ENCODE measurements around the gene CNDP1. TPM values are rescaled to one million over a fixed set of nuclear protein-coding genes. Genes with fewer than 3 reads are reported as not detected.

CNDP1 gene
- polyA plus RNA-seq, 1 donor from 2014 or later: 2.1 TPM

DNA sequence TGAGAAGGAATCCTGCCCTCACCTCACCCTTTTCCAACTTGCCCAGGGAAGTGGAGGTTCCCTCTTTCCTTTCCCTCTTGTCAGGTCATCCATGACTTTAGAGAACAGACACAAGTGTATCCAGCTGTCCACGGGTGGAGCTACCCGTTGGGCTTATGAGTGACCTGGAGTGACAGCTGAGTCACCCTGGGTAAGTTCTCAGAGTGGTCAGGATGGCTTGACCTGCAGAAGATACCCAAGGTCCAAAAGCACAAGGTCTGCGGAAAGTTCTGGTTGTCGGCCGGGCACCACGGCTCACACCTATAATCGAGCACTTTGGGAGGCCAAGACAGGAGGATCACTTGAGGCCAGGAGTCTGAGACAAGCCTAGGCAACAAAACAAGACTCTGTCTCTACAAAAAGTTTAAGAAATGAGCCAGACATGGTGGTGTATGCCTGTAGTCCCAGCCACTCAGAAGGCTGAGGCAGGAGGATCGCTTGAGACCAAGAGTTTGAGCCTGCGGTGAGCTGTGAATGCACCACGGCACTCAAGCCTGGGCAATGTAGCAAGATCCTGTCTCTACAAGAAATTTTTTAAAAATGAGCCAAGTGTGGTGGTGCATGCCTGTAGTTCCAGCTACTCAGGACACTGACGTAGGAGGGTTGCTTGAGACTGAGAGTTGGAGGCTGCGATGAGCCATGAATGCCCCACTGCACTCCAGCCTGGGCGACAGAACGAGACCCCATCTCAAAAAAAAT lies 14.0 kb upstream of the CNDP1 start:
- Histone ChIP-seq H3K9me3 (ENCODE audit: low read length) (no peaks in the 10 kb centered on the region), H4K20me1 (ENCODE audit: insufficient read depth) (no peaks in the 10 kb centered on the region), H3F3A (ENCODE audit: insufficient read depth, low read length, poor library complexity, severe bottlenecking) (no peaks in the 10 kb centered on the region), H3K36me3 (ENCODE audit: insufficient read depth, low read length) (no peaks in the 10 kb centered on the region), H3K27ac (ENCODE audit: low read length) (no peak overlapping the region), H3K4me2 (ENCODE audit: low read length) (no peak overlapping the region), H2AFZ (ENCODE audit: low read depth, low read length) (no peak overlapping the region), H3K4me3 (ENCODE audit: low read length) (no peak overlapping the region), H3K79me2 (replicated peaks; ENCODE audit: insufficient read depth, low read length) (no peaks in the 10 kb centered on the region), H3K9me2 (ENCODE audit: insufficient read depth, low read length) (no peaks in the 10 kb centered on the region), H3K27me3 (ENCODE audit: insufficient read depth, low read depth, low read length) (no peaks in the 10 kb centered on the region), H3K9ac (ENCODE audit: low read length) (no peak overlapping the region)
- TF ChIP-seq MXI1 (conservative IDR thresholded peaks at IDR 0.05; ENCODE audit: poor library complexity, severe bottlenecking) (no peak), POLR2AphosphoS5 (IDR thresholded peaks at IDR 0.05) (no peak), SMC3 (conservative IDR thresholded peaks at IDR 0.05; ENCODE audit: poor library complexity) (no peak), EZH2 (IDR thresholded peaks at IDR 0.05; ENCODE audit: borderline replicate concordance, insufficient read depth, low read length, poor library complexity, severe bottlenecking) (no peak), RAD21 (conservative IDR thresholded peaks at IDR 0.05) (no peak), TAF1 (IDR thresholded peaks at IDR 0.05; ENCODE audit: low read depth) (no peak), EP300 (conservative IDR thresholded peaks at IDR 0.05; ENCODE audit: poor library complexity, severe bottlenecking) (no peak)
- TF ChIP-seq, protein P1, sequence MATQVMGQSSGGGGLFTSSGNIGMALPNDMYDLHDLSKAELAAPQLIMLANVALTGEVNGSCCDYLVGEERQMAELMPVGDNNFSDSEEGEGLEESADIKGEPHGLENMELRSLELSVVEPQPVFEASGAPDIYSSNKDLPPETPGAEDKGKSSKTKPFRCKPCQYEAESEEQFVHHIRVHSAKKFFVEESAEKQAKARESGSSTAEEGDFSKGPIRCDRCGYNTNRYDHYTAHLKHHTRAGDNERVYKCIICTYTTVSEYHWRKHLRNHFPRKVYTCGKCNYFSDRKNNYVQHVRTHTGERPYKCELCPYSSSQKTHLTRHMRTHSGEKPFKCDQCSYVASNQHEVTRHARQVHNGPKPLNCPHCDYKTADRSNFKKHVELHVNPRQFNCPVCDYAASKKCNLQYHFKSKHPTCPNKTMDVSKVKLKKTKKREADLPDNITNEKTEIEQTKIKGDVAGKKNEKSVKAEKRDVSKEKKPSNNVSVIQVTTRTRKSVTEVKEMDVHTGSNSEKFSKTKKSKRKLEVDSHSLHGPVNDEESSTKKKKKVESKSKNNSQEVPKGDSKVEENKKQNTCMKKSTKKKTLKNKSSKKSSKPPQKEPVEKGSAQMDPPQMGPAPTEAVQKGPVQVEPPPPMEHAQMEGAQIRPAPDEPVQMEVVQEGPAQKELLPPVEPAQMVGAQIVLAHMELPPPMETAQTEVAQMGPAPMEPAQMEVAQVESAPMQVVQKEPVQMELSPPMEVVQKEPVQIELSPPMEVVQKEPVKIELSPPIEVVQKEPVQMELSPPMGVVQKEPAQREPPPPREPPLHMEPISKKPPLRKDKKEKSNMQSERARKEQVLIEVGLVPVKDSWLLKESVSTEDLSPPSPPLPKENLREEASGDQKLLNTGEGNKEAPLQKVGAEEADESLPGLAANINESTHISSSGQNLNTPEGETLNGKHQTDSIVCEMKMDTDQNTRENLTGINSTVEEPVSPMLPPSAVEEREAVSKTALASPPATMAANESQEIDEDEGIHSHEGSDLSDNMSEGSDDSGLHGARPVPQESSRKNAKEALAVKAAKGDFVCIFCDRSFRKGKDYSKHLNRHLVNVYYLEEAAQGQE (IDR thresholded peaks at IDR 0.05; ENCODE audit: borderline replicate concordance): no peak
- TF ChIP-seq, protein P2, sequence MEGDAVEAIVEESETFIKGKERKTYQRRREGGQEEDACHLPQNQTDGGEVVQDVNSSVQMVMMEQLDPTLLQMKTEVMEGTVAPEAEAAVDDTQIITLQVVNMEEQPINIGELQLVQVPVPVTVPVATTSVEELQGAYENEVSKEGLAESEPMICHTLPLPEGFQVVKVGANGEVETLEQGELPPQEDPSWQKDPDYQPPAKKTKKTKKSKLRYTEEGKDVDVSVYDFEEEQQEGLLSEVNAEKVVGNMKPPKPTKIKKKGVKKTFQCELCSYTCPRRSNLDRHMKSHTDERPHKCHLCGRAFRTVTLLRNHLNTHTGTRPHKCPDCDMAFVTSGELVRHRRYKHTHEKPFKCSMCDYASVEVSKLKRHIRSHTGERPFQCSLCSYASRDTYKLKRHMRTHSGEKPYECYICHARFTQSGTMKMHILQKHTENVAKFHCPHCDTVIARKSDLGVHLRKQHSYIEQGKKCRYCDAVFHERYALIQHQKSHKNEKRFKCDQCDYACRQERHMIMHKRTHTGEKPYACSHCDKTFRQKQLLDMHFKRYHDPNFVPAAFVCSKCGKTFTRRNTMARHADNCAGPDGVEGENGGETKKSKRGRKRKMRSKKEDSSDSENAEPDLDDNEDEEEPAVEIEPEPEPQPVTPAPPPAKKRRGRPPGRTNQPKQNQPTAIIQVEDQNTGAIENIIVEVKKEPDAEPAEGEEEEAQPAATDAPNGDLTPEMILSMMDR (IDR thresholded peaks at IDR 0.05; ENCODE audit: poor library complexity, severe bottlenecking): no peak

DNA sequence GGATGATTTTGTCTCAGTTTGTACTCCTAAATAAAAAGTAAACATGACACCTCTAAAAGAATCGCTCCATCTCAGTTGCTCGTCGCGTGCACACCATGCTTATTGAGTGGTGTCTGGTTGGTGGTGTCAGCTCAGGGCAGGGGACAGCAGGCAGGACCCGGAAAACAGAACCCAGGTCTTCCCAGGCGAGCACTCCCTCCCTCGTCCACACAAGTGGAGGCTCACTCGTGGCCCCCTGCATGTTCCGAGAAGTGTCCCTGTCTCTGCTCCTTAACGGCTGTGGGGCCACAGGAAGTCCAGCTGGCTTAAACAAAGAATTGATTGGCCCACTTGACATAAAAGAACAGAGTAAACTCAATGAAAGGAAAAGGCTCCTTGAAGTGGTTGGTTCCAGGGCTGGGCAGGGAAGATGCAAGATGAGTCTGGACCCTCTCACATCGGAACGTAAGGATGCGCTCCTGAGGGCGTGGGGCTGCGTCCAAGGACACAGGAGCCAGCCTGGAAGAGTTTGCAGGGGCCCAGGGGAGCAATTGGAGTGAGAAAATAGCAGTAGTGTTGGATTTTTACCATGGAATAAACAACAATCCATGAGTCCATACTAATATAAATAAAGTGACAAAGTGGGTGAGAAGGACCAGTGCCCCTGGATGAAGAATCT lies 13.1 kb upstream of the CNDP1 start:
- Histone ChIP-seq H3K4me3 (ENCODE audit: low read length) (no peak overlapping the region), H3K36me3 (ENCODE audit: insufficient read depth, low read length) (no peaks in the 10 kb centered on the region)

More for the DNA sequence above, 13.1 kb upstream of the CNDP1 start:
- H3K9ac ChIP-seq (ENCODE audit: low read length): no peak overlapping the region
- no peak overlapping the region for H3K4me2 ChIP-seq (ENCODE audit: low read length)
- H3K27ac ChIP-seq (ENCODE audit: low read length): no peak overlapping the region
- H4K20me1 ChIP-seq (ENCODE audit: insufficient read depth): no peaks in the 10 kb centered on the region
- no peaks in the 10 kb centered on the region for H3K79me2 ChIP-seq (replicated peaks; ENCODE audit: insufficient read depth, low read length)
- no peaks in the 10 kb centered on the region for H3K9me3 ChIP-seq (ENCODE audit: low read length)
- TF ChIP-seq, protein P2 (IDR thresholded peaks at IDR 0.05; ENCODE audit: poor library complexity, severe bottlenecking): no peak
- TF ChIP-seq RAD21 (conservative IDR thresholded peaks at IDR 0.05) (no peak), EZH2 (IDR thresholded peaks at IDR 0.05; ENCODE audit: borderline replicate concordance, insufficient read depth, low read length, poor library complexity, severe bottlenecking) (no peak), SMC3 (conservative IDR thresholded peaks at IDR 0.05; ENCODE audit: poor library complexity) (no peak), TAF1 (IDR thresholded peaks at IDR 0.05; ENCODE audit: low read depth) (no peak), EP300 (conservative IDR thresholded peaks at IDR 0.05; ENCODE audit: poor library complexity, severe bottlenecking) (no peak), POLR2AphosphoS5 (IDR thresholded peaks at IDR 0.05) (no peak), MXI1 (conservative IDR thresholded peaks at IDR 0.05; ENCODE audit: poor library complexity, severe bottlenecking) (no peak)
- TF ChIP-seq, protein P1 (IDR thresholded peaks at IDR 0.05; ENCODE audit: borderline replicate concordance): no peak
- no peaks in the 10 kb centered on the region for H3K27me3 ChIP-seq (ENCODE audit: insufficient read depth, low read depth, low read length)
- H3F3A ChIP-seq (ENCODE audit: insufficient read depth, low read length, poor library complexity, severe bottlenecking): no peaks in the 10 kb centered on the region
- H2AFZ ChIP-seq (ENCODE audit: low read depth, low read length): no peak overlapping the region
- H3K9me2 ChIP-seq (ENCODE audit: insufficient read depth, low read length): no peaks in the 10 kb centered on the region
